HL-60 (cell line): ENCODE results near the gene PTPN23.

Experiments used
- GABPA ChIP-seq: IDR thresholded peaks from 2 replicates; pipeline ENCODE4 v1.6.1; 2012; ENCODE audit warnings: low read depth
- POLR2AphosphoS5 ChIP-seq: IDR thresholded peaks from 2 replicates; pipeline ENCODE4 v1.6.1; 2012; ENCODE audit warnings: low read depth
- TF ChIP-seq, protein P1 (sequence below): IDR thresholded peaks from one replicate; pipeline ENCODE4 v1.5.1; 2011; ENCODE audit warnings: low read length, control low read depth, inconsistent platforms; ENCODE audit not compliant: insufficient read depth
- TF ChIP-seq, protein P2 (sequence below): IDR thresholded peaks from 2 replicates; pipeline ENCODE4 v1.6.1; 2012; ENCODE audit warnings: low read depth; ENCODE audit not compliant: insufficient replicate concordance

DNA sequence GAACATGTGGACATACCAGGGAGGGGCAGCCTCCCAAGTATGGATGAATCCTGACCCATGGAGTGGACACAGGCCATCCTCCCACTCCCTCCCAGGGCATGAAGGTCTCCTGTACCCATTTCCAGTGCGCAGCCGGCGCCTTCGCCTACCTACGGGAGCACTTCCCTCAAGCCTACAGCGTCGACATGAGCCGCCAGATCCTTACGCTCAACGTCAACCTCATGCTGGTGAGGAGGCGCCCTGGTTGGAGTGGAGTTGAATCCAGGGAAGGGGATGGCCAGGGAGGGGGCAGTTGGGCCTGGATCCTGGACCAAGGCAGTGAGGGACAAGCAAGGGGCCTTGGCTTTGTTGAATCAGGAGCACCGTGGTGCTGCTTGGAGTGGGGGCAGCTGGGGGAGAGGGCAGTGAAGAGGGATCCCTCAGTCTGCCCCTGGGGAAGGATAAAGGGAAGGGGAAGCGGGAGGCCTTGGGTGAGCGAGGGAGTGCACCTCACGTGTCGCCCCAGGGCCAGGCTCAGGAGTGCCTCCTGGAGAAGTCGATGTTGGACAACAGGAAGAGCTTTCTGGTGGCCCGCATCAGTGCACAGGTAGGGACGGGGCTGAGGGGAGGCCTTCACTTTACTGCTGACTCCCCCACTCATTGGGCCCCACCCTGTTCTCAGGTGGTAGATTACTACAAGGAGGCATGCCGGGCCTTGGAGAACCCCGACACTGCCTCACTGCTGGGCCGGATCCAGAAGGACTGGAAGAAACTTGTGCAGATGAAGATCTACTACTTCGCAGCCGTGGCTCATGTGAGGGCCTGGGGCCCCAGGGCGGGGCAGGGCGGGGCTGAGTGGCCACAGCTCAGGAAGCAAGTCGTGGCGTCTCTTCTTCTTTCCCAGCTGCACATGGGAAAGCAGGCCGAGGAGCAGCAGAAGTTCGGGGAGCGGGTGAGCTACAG lies 25.3 kb downstream of the PTPN23 start:
- TF ChIP-seq POLR2AphosphoS5 (no peak), GABPA (no peak)
- TF ChIP-seq, protein P1, sequence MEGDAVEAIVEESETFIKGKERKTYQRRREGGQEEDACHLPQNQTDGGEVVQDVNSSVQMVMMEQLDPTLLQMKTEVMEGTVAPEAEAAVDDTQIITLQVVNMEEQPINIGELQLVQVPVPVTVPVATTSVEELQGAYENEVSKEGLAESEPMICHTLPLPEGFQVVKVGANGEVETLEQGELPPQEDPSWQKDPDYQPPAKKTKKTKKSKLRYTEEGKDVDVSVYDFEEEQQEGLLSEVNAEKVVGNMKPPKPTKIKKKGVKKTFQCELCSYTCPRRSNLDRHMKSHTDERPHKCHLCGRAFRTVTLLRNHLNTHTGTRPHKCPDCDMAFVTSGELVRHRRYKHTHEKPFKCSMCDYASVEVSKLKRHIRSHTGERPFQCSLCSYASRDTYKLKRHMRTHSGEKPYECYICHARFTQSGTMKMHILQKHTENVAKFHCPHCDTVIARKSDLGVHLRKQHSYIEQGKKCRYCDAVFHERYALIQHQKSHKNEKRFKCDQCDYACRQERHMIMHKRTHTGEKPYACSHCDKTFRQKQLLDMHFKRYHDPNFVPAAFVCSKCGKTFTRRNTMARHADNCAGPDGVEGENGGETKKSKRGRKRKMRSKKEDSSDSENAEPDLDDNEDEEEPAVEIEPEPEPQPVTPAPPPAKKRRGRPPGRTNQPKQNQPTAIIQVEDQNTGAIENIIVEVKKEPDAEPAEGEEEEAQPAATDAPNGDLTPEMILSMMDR: no peak
- TF ChIP-seq, protein P2, sequence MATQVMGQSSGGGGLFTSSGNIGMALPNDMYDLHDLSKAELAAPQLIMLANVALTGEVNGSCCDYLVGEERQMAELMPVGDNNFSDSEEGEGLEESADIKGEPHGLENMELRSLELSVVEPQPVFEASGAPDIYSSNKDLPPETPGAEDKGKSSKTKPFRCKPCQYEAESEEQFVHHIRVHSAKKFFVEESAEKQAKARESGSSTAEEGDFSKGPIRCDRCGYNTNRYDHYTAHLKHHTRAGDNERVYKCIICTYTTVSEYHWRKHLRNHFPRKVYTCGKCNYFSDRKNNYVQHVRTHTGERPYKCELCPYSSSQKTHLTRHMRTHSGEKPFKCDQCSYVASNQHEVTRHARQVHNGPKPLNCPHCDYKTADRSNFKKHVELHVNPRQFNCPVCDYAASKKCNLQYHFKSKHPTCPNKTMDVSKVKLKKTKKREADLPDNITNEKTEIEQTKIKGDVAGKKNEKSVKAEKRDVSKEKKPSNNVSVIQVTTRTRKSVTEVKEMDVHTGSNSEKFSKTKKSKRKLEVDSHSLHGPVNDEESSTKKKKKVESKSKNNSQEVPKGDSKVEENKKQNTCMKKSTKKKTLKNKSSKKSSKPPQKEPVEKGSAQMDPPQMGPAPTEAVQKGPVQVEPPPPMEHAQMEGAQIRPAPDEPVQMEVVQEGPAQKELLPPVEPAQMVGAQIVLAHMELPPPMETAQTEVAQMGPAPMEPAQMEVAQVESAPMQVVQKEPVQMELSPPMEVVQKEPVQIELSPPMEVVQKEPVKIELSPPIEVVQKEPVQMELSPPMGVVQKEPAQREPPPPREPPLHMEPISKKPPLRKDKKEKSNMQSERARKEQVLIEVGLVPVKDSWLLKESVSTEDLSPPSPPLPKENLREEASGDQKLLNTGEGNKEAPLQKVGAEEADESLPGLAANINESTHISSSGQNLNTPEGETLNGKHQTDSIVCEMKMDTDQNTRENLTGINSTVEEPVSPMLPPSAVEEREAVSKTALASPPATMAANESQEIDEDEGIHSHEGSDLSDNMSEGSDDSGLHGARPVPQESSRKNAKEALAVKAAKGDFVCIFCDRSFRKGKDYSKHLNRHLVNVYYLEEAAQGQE: no peak
